ENCODE results near the gene PXDN.

DNA sequence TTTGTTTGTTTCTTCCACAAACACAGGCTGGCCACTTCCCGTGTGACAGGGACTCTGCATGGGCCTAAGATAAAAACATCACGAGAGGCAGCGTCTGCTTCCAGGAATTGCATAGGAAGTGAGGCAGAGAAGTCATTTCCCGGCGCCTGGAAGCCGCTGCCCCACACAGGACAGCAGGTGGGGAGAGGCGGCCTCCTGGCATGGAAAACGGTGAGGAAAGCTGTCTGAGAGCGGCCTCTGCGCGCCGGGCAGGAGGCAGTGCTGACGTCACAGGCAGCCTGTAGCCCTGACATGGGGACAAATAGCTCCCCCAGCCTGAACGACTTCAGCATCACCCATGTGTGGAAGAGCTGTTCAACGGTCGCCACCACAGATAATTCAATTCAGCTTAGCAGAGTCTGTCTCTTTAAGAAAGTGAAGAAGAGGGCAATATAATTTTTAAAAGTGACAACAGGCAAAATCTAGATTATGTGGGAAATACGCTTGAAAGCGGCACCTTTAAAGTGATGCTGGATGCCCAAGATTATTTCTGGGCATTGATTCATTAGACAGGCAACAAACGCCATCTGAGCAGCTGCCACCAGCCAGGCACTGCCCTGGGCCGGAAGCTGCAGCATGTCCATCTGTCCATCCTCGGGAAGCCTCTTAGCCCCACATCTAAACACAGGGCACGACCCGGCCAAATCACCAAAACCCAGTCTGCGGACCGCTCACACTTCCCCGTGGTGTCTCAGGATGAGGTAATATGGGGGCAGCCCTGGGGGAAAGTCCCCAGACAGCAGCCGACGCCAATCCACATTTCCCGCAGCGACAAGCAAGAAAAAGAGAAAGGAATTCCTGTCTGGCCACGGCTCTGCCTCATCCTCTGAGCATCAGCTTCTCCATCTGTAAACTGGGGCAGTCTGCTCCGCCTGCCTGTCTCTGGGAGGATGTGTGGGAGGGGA, 138.9 kb downstream of the PXDN start:
- no peak for TF ChIP-seq GATA2 (IDR thresholded peaks at IDR 0.05; ENCODE audit: low read depth, low read length)
- no peak for TF ChIP-seq GATA3 (IDR thresholded peaks at IDR 0.05; ENCODE audit: low read depth, low read length)
